Left colon (tissue), 2 donors: ENCODE data around the gene BMPER. TPM values are rescaled to one million over a fixed set of nuclear protein-coding genes. Genes with fewer than 3 reads are reported as not detected.

ENCODE experiments used
- ATAC-seq: fragments of 200-7000 bp; cut with Tn5 transposase; one replicate; pipeline ENCODE4 v1.9.1; 2020; ENCODE audit warnings: mild to moderate bottlenecking, moderate library complexity
- DNase-seq, 2 donors: peaks; one replicate each; pipeline ENCODE4 v3.0.0-alpha.2; 2020
- intact Hi-C, 2 donors: fragments of 100-400 bp; cut with DNase I in 1 of 2; cut with micrococcal nuclease in 1 of 2; formaldehyde crosslinking; loops; one replicate each; pipeline versions ENCODE4 v1.11.2 to v1.14.0; 2022; cut with DNase I, micrococcal nuclease
- total RNA-seq, 2 donors: library from RNA; stranded (reverse); fragmentation: NEBNext Ultra II Directional; extraction: Animal tissue kit (Norgen Biotek cat#: 25700); gene quantifications; one replicate each; pipeline ENCODE4 v1.2.1, GENCODE V29; 2021
- donor health status: DM: no; HTN: no; CAD: no.
- donor health status: DM: yes; HTN: yes; CAD: no.

Gene BMPER
- total RNA-seq, 2 donors from 2014 or later, result 1.2 to 1.5 TPM

GRCh38 chr7:34070511-34071323 lies 165.4 kb downstream of the BMPER start:
- ATAC-seq (no peak), DNase-seq (no peak)
- intact Hi-C loops, result no loop called here

DNA sequence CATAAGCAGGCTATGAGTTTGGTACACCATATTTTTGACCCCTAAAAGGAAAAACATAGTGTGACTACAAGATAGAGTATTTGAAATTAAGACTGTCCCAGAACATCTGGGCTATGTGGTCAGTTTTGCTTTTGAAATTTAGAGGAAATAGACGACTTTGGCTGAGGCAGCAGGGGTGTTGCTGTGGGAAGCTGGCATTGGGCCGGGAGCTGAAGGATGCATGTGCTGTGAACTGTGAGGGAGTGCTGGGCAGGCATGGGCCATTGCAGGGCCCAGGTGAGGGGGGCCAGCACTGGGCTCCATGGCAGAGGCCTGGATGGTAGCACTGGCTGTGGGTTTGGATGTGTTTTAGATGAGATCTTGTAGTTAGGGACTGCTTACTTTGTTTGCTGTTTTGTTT lies 168.3 kb downstream of the BMPER start:
- DNase-seq (no peak), ATAC-seq (no peak)
- intact Hi-C loops, result no loop called here

GRCh38 chr7:34074421-34074820 lies 169.1 kb downstream of the BMPER start:
- no peak for ATAC-seq
- DNase-seq, result no peak
- intact Hi-C loops, result no loop called here

GRCh38 chr7:34075523-34076370 lies 170.4 kb downstream of the BMPER start:
- no peak for DNase-seq
- ATAC-seq, result no peak
- intact Hi-C loops, result no loop called here

DNA sequence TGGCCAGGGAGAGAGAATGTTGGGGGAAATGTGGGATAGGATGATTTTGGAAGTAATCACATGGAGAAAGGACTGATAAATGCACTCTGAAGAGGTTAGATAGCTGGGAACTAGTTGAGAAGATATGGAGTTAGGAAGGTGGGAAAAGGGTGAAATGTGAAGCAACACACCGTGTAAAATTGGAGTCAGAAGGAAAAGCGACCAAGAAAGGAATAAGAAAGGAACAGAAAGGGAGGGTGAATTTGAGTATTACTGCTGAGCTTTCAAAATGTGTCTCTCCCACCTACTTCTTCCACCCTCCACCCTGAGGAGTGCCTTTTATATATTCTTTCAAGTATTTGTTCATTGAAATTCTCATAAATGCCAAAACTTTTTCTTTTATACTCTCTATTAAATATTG lies 171.8 kb downstream of the BMPER start:
- ATAC-seq, result no peak
- intact Hi-C loops, result no loop called here
- no peak for DNase-seq

- DNase-seq (no peak), ATAC-seq (no peak)
- intact Hi-C loops, result no loop called here
These were observed 173.5 kb downstream of the BMPER start for GRCh38 chr7:34078864-34079263.

GRCh38 chr7:34080513-34080912 lies 175.2 kb downstream of the BMPER start:
- ATAC-seq (no peak), DNase-seq (no peak)
- intact Hi-C loops, result no loop called here

GRCh38 chr7:34081935-34082334 lies 176.6 kb downstream of the BMPER start:
- no peak for ATAC-seq

DNA sequence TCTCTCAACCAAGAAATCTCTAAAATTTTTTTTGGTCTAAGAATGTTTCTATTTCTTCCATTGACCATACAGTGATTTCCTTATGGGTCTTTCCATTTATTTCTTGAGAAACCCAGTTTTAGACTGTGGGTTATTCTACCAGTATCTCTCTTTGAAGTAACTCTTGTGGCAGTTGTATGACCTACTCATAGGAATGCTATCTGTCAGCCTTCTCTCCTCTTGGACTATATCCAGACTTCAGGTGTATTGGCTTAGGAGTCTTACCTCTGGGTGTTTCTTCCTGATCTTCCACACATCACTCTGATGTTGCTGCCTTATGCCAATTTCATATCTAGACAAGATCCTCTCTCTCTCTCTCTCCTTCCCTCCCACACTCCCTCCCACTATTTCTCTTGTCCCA lies 178.1 kb downstream of the BMPER start:
- intact Hi-C loops, result no loop called here
- ATAC-seq, result no peak
- no peak for DNase-seq

More at GRCh38 chr7:34081935-34082334, 176.6 kb downstream of the BMPER start:
- intact Hi-C loops, result no loop called here
- DNase-seq, result no peak

DNA sequence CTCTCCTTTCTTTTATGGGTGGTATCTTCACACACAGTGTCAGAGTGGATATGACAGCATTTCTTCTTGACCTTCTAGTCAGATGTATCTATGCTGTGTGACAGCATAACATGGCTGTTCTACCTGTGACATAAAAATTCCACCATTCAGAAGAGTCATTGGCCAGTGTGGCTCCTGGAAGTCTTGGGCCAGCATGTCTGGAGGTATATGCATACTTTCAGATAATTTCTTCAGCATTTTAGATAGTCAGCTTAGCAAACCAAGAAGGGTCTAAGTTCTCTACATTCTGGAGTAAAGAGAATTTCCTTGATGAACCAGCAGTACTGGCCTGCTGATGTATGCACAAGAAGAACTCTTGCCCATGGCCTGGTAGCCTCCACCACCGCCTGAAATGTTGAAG lies 179.3 kb downstream of the BMPER start:
- DNase-seq (no peak), ATAC-seq (no peak)
- intact Hi-C loops, result no loop called here

DNA sequence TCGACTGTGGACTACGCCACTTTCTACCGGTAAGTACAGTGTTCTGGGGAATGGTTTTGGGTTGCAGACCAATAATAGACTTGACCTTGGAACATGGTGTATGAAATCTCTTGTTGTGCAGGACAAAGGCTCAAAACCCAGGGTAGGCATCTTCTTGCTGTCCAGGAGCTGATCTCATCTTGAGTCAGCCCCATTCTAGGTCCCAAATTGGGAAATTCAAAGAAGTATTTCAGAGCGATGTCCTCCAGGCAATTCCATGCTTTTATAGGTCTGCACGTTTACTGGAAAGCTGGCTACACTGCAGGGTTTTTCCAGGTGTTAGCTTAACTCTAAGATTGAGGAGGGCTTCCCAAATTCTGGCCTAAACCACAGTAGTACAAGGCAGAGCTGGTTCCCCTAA lies 180.7 kb downstream of the BMPER start:
- intact Hi-C loops, result no loop called here
- ATAC-seq, result no peak
- DNase-seq, result no peak

DNA sequence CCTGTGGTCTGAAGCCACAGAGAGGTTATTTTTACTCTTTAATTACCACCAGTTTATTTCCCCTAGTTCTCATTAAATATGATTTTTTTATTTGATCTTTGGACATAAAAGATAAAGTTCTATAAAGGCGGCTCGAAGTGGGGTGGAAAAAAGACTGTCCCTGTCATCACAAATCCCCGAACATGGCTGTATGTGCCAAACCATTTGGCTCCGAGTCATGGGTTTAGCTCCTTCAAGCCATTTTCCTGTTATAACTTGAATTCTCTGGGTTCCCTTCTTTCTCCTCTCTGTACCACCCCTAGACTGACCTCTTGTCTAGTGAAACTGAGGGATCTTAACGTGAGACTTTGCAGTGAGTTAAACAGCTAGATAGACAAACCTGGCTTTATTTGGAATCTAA lies 181.6 kb downstream of the BMPER start:
- no peak for ATAC-seq
- intact Hi-C loops, result no loop called here

DNA sequence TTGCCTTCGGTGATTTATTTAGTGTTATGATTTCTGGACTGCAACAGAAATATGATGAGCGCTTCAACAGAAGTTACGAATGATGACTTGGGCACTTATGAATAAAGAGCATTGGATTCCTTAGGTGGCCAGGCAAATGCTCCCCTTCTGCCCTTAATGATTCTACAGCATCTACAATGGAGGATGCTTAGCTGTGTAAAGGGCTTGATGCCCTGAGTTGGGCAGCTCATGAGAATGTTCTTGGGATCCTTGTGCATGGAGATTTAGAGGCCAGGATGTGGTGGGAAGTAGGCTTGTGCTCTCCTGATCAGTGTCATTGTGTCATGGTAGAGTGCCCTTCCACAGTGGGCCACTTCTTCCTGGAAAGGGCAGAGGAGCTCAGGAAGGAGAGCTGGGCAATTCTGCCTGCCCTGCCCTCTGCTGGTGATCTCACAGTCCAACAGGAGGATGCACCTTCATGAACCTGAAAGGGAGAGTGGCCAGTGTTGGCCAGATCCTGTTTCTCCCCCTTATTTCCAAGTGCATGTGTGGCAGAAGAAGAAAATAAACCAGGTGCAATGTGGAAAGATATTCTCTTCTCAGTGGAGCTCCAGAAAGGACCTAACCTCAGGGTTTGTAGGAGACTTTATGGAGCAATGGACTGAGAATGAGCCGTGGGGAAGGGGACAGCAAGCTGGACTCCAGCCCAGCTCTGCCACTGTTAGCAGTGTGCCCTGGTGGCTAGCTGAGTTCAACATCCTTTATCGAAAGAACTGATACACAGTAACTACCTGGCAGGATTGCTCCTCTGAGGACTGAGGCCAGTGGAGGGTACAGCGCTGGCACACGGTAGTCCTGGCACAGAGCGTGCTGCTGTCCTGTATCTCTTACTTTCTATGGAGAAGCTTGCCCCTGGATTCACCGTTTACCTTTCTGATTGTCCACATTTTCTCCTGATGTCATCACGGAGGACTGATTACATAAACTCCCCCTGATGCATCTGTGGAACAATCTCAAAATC lies 182.9 kb downstream of the BMPER start:
- intact Hi-C loops, result no loop called here
- peak; percentile 84 for ATAC-seq
- peak in 1 of 2 donors; percentile 45 for DNase-seq

More for the DNA sequence above, 181.6 kb downstream of the BMPER start:
- DNase-seq, result no peak

DNA sequence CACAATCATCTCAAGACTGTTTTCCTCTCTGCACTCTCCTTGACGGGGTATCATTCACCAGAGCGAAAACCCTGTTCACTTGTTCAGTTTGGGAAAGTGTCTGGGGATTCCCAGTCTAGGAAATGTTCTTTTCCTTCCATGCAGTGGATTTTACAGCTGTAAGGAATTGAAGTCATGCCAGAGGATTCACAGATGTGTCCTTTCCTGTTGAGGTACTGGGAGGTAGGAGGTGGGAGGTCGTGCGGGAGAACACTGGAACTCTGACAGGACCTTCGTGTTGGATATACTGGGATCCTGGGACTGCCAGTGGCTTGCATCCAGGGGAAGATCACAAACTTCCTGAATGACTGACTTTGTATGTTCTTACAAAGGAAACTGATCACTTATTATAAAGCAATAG lies 185.5 kb downstream of the BMPER start:
- no peak for DNase-seq
- intact Hi-C loops, result no loop called here
- ATAC-seq, result no peak

DNA sequence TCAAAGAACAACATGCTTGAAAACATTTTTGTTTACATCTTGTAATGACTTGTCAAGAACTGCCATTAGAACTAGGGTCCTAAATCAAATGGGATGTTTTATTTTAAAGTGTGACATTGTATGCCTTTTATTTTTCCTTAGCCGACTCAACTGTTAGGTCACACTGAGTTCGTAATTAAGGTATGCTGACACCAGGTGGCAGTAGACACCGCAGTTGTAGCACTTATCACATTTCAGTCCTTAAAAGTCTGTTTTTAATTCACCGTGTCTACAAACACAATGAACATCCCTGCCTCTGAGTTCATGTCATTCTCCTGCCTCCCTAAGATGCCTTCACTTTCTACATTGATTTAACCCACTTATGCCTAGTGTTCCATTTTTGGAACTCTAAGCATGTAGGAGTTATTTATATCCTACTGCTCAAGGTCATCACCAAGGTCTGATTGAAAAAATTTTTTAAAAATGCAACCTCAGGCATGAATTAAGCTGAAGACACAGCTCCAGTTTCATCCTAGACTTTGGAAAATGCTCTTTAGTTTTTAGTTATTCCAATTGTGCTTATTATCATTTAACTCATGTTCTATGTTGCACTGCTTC lies 186.1 kb downstream of the BMPER start:
- ATAC-seq (peak; percentile 67), DNase-seq (peak in 1 of 2 donors; percentile 19)
- intact Hi-C loops, result no loop called here

DNA sequence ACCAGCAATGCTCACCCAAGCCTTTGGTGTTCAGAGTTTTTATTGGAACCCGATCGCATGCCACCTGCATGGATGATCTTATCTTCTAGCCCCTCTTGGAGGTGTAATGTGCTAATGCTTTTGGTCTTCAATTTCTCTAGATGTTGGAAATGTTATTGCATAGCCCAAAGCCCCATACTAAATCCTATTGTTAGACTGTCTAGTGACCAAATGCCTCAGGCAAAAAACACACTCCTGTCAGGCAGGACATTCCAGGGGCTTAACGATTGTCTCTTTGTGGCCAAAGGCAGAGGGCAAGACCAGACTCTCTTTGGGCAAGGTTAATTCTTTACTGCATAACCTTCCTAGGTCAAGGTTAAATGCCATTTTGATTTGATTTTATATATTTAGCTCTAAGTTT lies 187.9 kb downstream of the BMPER start:
- intact Hi-C loops, result no loop called here
- no peak for ATAC-seq
- DNase-seq, result no peak

- ATAC-seq, result no peak
- DNase-seq, result peak; percentile 13 to 51
- intact Hi-C loops, result no loop called here
These were observed 190.9 kb downstream of the BMPER start for GRCh38 chr7:34096198-34096651.

DNA sequence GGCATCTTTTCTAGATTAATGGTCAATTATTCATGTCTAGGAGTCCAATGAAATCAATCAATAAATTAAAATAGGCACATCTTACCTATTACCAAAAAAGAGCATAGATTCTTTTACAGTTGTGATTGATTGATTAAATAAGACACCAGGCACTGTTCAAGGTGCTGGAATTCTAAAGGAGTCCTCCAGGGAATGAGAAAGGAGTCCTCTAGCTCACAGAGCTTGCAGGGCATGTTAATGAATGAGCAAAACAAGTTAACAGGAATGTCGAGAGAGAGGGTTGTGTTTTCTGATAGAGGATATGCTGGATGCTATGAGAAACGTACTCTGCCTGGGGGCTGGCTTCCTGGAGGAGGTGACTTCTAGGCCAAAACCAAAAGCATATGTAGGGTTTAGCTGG lies 191.4 kb downstream of the BMPER start:
- ATAC-seq, result no peak
- intact Hi-C loops, result no loop called here

DNA sequence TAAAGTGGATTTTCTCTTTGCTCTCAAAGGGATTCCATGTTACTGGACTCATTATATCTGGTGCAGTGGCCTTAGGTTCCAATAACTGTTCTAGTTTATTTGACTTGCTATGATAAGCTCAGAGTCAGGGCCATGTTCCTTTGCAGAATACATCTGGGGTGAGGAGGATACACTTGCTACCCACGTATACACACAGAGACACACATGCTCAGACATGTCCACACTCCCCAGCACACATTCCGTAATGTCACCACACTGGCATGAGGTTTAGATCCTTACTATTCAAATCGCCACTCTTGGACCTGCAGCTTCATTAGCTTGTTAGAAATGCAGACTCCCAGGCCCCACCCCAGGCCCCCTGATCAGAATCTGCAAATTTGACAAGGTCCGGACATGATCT lies 195.3 kb downstream of the BMPER start:
- ATAC-seq, result no peak
- no peak for DNase-seq
- intact Hi-C loops, result no loop called here

More for the DNA sequence above, 191.4 kb downstream of the BMPER start:
- no peak for DNase-seq
